Measurements from ENCODE around the gene USP21. TPM values are rescaled to one million over a fixed set of nuclear protein-coding genes. Genes with fewer than 3 reads are reported as not detected.
A peak's percentile ranks its signal among the peaks of the same experiment; 100 is the strongest.

Gene USP21
- total and polyA plus RNA-seq, 2 of the 13 experiments (the other 11 are each of a cell fraction or from before 2014, with no cell fraction given): 10.1 to 33.1 TPM

DNA sequence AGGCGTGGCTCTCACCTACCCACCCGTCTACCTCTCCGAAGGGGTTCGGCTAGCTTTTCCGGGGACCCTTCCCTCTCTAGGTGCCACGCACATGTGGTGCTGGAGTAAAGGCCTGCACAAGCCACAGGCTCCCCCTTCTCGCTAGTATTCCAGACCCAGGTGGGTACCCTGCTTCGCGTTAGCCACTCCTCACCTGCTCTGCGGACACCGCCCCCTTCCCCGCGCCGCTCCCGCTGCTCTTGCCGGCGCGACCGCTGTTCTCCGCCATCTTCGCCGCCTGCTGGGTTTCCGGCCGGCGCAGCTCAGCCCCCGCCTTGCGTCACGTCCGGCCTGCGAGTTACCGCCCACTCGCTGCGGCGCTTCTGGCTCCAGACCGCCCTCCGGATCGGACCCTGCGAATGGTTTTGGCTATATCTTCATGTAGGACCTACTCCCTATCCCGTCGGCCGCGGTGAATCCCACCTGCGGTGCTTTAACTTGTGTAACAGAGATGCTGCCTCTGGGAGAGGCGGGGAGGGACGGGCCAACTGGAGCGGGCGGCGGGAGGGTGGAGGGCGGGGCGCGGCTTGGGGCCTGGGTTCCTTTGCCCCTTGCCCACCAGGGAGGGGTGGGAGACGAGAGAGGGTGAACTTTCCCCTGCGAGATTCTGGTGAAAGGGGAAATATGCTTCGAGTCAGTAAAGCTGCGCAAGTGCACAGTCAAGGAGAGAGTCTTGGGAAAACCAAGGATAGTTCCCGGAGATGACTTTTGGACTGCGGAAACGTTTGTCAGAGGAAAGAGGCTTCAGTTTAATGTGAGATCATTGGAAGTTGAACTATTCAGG, 41.3 kb upstream of the USP21 start, which contains the start of the genes NIT1 and PFDN2 (continued):
- TF ChIP-seq ZFP82 (CRISPR knock-in tag; IDR thresholded peaks at IDR 0.05; ENCODE audit: borderline replicate concordance) (no peak; the same call in 1 of the 2 replicates), SOX13 (IDR thresholded peaks at IDR 0.05) (no peak), SOX13 (CRISPR knock-in tag; conservative IDR thresholded peaks at IDR 0.05 in 1 of 2, IDR thresholded peaks at IDR 0.05 in 1 of 2) (0 out of 4 replicates have a peak, but pooled peaks of 1 of the 2 experiments have one; percentile 9), ZMAT3 (CRISPR knock-in tag; conservative IDR thresholded peaks at IDR 0.05) (peak; percentile 76; the same call in 1 of the 2 replicates), ZNF773 (CRISPR knock-in tag; IDR thresholded peaks at IDR 0.05; ENCODE audit: borderline replicate concordance) (0 out of 2 replicates have a peak, but pooled peaks have one; percentile 34), RELA (CRISPR knock-in tag; IDR thresholded peaks at IDR 0.05) (no peak), MED1 (CRISPR knock-in tag; IDR thresholded peaks at IDR 0.05) (peak; percentile 76; the same call in 1 of the 2 replicates)
- TF ChIP-seq, protein P1, sequence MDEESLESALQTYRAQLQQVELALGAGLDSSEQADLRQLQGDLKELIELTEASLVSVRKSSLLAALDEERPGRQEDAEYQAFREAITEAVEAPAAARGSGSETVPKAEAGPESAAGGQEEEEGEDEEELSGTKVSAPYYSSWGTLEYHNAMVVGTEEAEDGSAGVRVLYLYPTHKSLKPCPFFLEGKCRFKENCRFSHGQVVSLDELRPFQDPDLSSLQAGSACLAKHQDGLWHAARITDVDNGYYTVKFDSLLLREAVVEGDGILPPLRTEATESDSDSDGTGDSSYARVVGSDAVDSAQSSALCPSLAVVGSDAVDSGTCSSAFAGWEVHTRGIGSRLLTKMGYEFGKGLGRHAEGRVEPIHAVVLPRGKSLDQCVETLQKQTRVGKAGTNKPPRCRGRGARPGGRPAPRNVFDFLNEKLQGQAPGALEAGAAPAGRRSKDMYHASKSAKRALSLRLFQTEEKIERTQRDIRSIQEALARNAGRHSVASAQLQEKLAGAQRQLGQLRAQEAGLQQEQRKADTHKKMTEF (CRISPR knock-in tag; IDR thresholded peaks at IDR 0.05): peak; percentile 78; the same call in 1 of the 2 replicates
- TF ChIP-seq, protein P2, sequence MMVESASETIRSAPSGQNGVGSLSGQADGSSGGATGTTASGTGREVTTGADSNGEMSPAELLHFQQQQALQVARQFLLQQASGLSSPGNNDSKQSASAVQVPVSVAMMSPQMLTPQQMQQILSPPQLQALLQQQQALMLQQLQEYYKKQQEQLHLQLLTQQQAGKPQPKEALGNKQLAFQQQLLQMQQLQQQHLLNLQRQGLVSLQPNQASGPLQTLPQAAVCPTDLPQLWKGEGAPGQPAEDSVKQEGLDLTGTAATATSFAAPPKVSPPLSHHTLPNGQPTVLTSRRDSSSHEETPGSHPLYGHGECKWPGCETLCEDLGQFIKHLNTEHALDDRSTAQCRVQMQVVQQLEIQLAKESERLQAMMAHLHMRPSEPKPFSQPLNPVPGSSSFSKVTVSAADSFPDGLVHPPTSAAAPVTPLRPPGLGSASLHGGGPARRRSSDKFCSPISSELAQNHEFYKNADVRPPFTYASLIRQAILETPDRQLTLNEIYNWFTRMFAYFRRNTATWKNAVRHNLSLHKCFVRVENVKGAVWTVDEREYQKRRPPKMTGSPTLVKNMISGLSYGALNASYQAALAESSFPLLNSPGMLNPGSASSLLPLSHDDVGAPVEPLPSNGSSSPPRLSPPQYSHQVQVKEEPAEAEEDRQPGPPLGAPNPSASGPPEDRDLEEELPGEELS (CRISPR knock-in tag; IDR thresholded peaks at IDR 0.05): peak; percentile 40; the same call in 1 of the 2 replicates
- TF ChIP-seq, protein P3, sequence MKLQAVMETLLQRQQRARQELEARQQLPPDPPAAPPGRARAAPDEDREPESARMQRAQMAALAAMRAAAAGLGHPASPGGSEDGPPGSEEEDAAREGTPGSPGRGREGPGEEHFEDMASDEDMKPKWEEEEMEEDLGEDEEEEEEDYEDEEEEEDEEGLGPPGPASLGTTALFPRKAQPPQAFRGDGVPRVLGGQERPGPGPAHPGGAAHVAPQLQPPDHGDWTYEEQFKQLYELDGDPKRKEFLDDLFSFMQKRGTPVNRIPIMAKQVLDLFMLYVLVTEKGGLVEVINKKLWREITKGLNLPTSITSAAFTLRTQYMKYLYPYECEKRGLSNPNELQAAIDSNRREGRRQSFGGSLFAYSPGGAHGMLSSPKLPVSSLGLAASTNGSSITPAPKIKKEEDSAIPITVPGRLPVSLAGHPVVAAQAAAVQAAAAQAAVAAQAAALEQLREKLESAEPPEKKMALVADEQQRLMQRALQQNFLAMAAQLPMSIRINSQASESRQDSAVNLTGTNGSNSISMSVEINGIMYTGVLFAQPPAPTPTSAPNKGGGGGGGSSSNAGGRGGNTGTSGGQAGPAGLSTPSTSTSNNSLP (IDR thresholded peaks at IDR 0.05; ENCODE audit: low read depth, low read length): 0 out of 2 replicates have a peak, but pooled peaks have one; percentile 22
- TF ChIP-seq, protein P4, sequence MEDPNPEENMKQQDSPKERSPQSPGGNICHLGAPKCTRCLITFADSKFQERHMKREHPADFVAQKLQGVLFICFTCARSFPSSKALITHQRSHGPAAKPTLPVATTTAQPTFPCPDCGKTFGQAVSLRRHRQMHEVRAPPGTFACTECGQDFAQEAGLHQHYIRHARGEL (CRISPR knock-in tag; IDR thresholded peaks at IDR 0.05): no peak
- TF ChIP-seq, protein P5, sequence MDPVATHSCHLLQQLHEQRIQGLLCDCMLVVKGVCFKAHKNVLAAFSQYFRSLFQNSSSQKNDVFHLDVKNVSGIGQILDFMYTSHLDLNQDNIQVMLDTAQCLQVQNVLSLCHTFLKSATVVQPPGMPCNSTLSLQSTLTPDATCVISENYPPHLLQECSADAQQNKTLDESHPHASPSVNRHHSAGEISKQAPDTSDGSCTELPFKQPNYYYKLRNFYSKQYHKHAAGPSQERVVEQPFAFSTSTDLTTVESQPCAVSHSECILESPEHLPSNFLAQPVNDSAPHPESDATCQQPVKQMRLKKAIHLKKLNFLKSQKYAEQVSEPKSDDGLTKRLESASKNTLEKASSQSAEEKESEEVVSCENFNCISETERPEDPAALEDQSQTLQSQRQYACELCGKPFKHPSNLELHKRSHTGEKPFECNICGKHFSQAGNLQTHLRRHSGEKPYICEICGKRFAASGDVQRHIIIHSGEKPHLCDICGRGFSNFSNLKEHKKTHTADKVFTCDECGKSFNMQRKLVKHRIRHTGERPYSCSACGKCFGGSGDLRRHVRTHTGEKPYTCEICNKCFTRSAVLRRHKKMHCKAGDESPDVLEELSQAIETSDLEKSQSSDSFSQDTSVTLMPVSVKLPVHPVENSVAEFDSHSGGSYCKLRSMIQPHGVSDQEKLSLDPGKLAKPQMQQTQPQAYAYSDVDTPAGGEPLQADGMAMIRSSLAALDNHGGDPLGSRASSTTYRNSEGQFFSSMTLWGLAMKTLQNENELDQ (CRISPR knock-in tag; IDR thresholded peaks at IDR 0.05; ENCODE audit: borderline replicate concordance): no peak
- TF ChIP-seq, protein P6, sequence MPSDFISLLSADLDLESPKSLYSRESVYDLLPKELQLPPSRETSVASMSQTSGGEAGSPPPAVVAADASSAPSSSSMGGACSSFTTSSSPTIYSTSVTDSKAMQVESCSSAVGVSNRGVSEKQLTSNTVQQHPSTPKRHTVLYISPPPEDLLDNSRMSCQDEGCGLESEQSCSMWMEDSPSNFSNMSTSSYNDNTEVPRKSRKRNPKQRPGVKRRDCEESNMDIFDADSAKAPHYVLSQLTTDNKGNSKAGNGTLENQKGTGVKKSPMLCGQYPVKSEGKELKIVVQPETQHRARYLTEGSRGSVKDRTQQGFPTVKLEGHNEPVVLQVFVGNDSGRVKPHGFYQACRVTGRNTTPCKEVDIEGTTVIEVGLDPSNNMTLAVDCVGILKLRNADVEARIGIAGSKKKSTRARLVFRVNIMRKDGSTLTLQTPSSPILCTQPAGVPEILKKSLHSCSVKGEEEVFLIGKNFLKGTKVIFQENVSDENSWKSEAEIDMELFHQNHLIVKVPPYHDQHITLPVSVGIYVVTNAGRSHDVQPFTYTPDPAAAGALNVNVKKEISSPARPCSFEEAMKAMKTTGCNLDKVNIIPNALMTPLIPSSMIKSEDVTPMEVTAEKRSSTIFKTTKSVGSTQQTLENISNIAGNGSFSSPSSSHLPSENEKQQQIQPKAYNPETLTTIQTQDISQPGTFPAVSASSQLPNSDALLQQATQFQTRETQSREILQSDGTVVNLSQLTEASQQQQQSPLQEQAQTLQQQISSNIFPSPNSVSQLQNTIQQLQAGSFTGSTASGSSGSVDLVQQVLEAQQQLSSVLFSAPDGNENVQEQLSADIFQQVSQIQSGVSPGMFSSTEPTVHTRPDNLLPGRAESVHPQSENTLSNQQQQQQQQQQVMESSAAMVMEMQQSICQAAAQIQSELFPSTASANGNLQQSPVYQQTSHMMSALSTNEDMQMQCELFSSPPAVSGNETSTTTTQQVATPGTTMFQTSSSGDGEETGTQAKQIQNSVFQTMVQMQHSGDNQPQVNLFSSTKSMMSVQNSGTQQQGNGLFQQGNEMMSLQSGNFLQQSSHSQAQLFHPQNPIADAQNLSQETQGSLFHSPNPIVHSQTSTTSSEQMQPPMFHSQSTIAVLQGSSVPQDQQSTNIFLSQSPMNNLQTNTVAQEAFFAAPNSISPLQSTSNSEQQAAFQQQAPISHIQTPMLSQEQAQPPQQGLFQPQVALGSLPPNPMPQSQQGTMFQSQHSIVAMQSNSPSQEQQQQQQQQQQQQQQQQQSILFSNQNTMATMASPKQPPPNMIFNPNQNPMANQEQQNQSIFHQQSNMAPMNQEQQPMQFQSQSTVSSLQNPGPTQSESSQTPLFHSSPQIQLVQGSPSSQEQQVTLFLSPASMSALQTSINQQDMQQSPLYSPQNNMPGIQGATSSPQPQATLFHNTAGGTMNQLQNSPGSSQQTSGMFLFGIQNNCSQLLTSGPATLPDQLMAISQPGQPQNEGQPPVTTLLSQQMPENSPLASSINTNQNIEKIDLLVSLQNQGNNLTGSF (CRISPR knock-in tag; IDR thresholded peaks at IDR 0.05): no peak
